Measurements from ENCODE around the gene LRRTM3.
A peak's percentile ranks its signal among the peaks of the same experiment; 100 is the strongest.

The LRRTM3 gene

DNA sequence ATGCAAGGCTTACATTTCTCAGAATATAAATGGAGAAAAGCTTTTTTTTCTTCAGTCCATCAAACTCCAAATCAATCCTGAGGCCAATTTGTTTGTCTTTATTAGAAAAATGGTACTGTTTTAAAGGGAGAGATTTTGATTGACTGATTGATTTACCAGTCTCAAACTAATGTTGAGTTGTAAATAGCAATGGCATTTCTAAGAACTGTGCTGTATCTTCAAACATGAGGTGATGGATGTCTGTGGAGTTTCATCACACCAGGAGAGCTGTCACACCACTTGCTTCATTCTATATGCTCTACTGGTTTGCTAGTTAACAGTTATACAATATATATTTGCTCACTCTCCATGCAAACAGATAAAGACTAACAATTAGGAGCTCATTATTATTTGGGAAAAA lies 39.0 kb upstream of the LRRTM3 start:
- Histone ChIP-seq H3K36me3 (replicated peaks) (no peaks in the 10 kb centered on the region), H3K27me3 (replicated peaks) (no peaks in the 10 kb centered on the region), H3K27ac (no peak overlapping the region), H3K4me3 (ENCODE audit: low read depth, low read length) (no peak overlapping the region)
- in situ Hi-C loops (cut with HindIII; ENCODE audit: low pct_ligation_motif_present, low sequenced_read_pairs): no loop called here
- DNase-seq: no peak
- TF ChIP-seq CTCF (IDR thresholded peaks at IDR 0.05; ENCODE audit: low read depth, low read length, missing control alignments): no peak

- TF ChIP-seq CTCF (IDR thresholded peaks at IDR 0.05; ENCODE audit: low read depth, low read length, missing control alignments): no peak
- no peaks in the 10 kb centered on the region for H3K36me3 ChIP-seq (replicated peaks)
- no peak for DNase-seq
- no peak overlapping the region for H3K4me3 ChIP-seq (ENCODE audit: low read depth, low read length)
- in situ Hi-C loops (cut with HindIII; ENCODE audit: low pct_ligation_motif_present, low sequenced_read_pairs): no loop called here
- no peaks in the 10 kb centered on the region for H3K27me3 ChIP-seq (replicated peaks)
- H3K27ac ChIP-seq: no peak overlapping the region
These were observed 37.6 kb upstream of the LRRTM3 start for GRCh38 chr10:66888237-66888636.

- no peak for TF ChIP-seq CTCF (IDR thresholded peaks at IDR 0.05; ENCODE audit: low read depth, low read length, missing control alignments)
- Histone ChIP-seq H3K4me3 (ENCODE audit: low read depth, low read length) (no peak overlapping the region), H3K36me3 (replicated peaks) (no peaks in the 10 kb centered on the region), H3K27me3 (replicated peaks) (no peaks in the 10 kb centered on the region), H3K27ac (no peak overlapping the region)
- in situ Hi-C loops (cut with HindIII; ENCODE audit: low pct_ligation_motif_present, low sequenced_read_pairs): no loop called here
- DNase-seq: no peak
These were observed 33.0 kb upstream of the LRRTM3 start for GRCh38 chr10:66892871-66893270.

DNA sequence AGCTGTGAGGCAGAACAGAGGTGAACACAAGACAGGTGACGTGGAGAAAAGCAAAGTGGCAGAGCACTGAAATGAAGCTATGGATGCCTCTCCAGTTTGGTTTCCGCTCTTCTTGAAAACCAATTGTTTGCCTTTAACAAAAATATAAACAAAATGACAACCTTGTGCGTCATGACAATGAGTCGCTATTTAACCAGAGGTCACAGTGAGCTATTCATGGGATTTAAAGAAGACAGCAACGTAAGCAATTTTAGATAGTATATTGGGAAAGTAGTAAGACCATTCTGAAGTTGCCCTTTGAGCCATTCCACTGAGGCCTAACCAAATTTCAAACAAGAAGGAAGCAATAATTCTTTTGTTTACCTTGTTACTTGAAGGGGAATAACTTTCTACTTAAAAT lies 15.2 kb upstream of the LRRTM3 start:
- TF ChIP-seq CTCF (IDR thresholded peaks at IDR 0.05; ENCODE audit: low read depth, low read length, missing control alignments): no peak
- in situ Hi-C loops (cut with HindIII; ENCODE audit: low pct_ligation_motif_present, low sequenced_read_pairs): no loop called here

DNA sequence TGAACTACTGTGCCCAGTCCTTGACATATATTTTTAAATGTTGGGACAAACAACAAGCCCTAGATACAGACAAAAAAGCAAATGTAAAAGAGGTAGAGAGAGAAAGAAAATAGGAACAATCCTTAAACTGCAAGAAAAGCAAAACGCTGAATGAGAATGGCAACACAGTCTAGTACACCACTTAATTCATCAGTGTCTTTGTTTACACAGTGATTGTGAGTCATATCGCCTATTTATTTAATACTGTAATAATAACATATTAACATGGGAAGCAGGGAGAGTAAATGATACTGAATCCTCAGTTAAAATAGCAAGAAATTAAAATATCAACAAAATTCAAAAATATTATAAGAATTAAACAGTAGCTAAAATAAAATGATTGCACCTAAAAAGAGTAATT lies 9.8 kb upstream of the LRRTM3 start:
- Histone ChIP-seq H3K36me3 (replicated peaks) (no peaks in the 10 kb centered on the region), H3K4me3 (ENCODE audit: low read depth, low read length) (no peak overlapping the region), H3K27me3 (replicated peaks) (no peaks in the 10 kb centered on the region), H3K27ac (no peak overlapping the region)
- in situ Hi-C loops (cut with HindIII; ENCODE audit: low pct_ligation_motif_present, low sequenced_read_pairs): no loop called here
- TF ChIP-seq CTCF (IDR thresholded peaks at IDR 0.05; ENCODE audit: low read depth, low read length, missing control alignments): no peak
- DNase-seq: no peak

More for the DNA sequence above, 15.2 kb upstream of the LRRTM3 start:
- Histone ChIP-seq H3K27me3 (replicated peaks) (no peaks in the 10 kb centered on the region), H3K27ac (no peak overlapping the region), H3K4me3 (ENCODE audit: low read depth, low read length) (no peak overlapping the region), H3K36me3 (replicated peaks) (no peaks in the 10 kb centered on the region)
- no peak for DNase-seq

DNA sequence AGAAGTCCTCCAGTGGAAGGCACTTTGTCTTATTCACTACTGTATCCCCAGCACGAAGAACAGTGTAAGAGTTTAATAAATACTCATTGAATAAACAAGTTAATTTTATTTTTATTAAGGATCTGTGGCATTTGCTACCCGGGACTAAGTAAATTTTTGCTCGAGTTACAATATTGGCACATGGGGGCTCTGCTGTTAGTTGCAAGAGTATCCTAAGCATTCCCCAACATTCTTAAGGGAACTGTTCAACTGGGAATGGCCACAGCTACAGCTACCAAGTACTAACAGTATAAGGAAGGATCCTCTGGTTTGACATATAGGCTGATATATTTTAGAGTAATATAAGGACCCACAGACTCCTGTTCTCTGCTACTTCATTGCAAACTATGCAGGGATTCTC lies 8.7 kb upstream of the LRRTM3 start:
- H3K36me3 ChIP-seq (replicated peaks): no peaks in the 10 kb centered on the region
- DNase-seq: no peak
- no peak overlapping the region for H3K27ac ChIP-seq
- TF ChIP-seq CTCF (IDR thresholded peaks at IDR 0.05; ENCODE audit: low read depth, low read length, missing control alignments): peak; percentile 27
- no peak overlapping the region for H3K4me3 ChIP-seq (ENCODE audit: low read depth, low read length)
- in situ Hi-C loops (cut with HindIII; ENCODE audit: low pct_ligation_motif_present, low sequenced_read_pairs): no loop called here
- no peaks in the 10 kb centered on the region for H3K27me3 ChIP-seq (replicated peaks)
